K562 (cell line): ENCODE data around the gene CDX1. TPM values are rescaled to one million over a fixed set of nuclear protein-coding genes. Genes with fewer than 3 reads are reported as not detected.

Experiments
- ATAC-seq: fragments of 200-7000 bp; cut with Tn5 transposase; 3 replicates; pipeline ENCODE4 v1.9.1; 2020; ENCODE audit warnings: moderate library complexity
- BruUV-seq: library from RNA; stranded (reverse); fragments of 400-500 nt; replicated peaks from 2 replicates; lab custom pipeline; 2021; lab: Mats Ljungman, UMichigan
- CTCF ChIA-PET: fragments of 300-600 bp; formaldehyde crosslinking; extraction: SDS; loops from one replicate; lab custom pipeline; 2021; ENCODE audit warnings: low intra/inter-chr PET ratio; lab: Yijun Ruan, JAX
- POLR2A ChIA-PET: fragments of 300-600, 350-650 bp; sonication (Branson Sonifier 250); formaldehyde crosslinking; extraction: SDS; loops from one replicate; lab custom pipeline; 2021; ENCODE audit warnings: antibody characterized with exemption, inconsistent platforms; lab: Yijun Ruan, JAX
- DNase-seq, 4 experiments: peaks; one replicate each; pipeline versions ENCODE4 v3.0.0 to v3.0.0-alpha.2; 2011 to 2018; ENCODE audit warnings: low spot score in 3 of 4, mixed read lengths in 3 of 4; ENCODE audit errors: extremely low read depth in 1 of 4
- FAIRE-seq: peaks from 2 replicates; lab custom pipeline; 2011; peaks lifted over from hg19 to GRCh38; lab: Jason Lieb, UNC
- H2AFZ ChIP-seq: 2 replicates; pipeline ENCODE4 v1.6.0; 2011; ENCODE audit warnings: low read depth, low read length, control low read depth, inconsistent platforms
- H3K27ac ChIP-seq: fragments of 200-600 bp; 3 replicates; pipeline ENCODE4 v1.8.0; 2011; ENCODE audit warnings: low read depth, mild to moderate bottlenecking, control low read depth, inconsistent platforms, low read length, moderate library complexity, mixed read lengths; ENCODE audit errors: extremely low read depth
- H3K27me3 ChIP-seq, 2 experiments: fragments of 300-600 bp in 1 of 2; 2 replicates in 1 of 2; 3 replicates in 1 of 2; pipeline versions ENCODE4 v1.6.0 to v1.8.0; 2011; ENCODE audit warnings: inconsistent platforms in 2 of 2, low read length in 2 of 2, mild to moderate bottlenecking in 1 of 2, mixed read lengths in 1 of 2, moderate library complexity in 1 of 2; ENCODE audit not compliant: control insufficient read depth in 2 of 2, insufficient read depth in 2 of 2
- H3K36me3 ChIP-seq: fragments of 300-600 bp; 3 replicates; pipeline ENCODE4 v1.8.0; 2011; ENCODE audit warnings: mild to moderate bottlenecking, low read length, inconsistent platforms; ENCODE audit not compliant: control insufficient read depth, insufficient read depth
- H3K4me1 ChIP-seq, 2 experiments: fragments of 200-600 bp in 1 of 2; replicated peaks in 1 of 2; 2 replicates in 1 of 2; 3 replicates in 1 of 2; pipeline versions ENCODE4 v1.5.1 to v1.8.0; 2011; ENCODE audit warnings: inconsistent platforms in 2 of 2, low read length in 2 of 2, mild to moderate bottlenecking in 1 of 2, mixed read lengths in 1 of 2, moderate library complexity in 1 of 2; ENCODE audit not compliant: control insufficient read depth in 2 of 2, insufficient read depth in 2 of 2
- H3K4me2 ChIP-seq: 2 replicates; pipeline ENCODE4 v1.6.1; 2011; ENCODE audit warnings: low read length, control low read depth, inconsistent platforms, mixed read lengths; ENCODE audit not compliant: insufficient read depth
- H3K4me3 ChIP-seq: fragments of 200-600 bp; sonication (generic), shearing (Covaris generic); 2 replicates; pipeline ENCODE4 v1.5.1; 2016; ENCODE audit warnings: control low read depth, inconsistent platforms
- H3K79me2 ChIP-seq: fragments of 200-600 bp; 3 replicates; pipeline ENCODE4 v1.8.0; 2011; ENCODE audit warnings: low read length, inconsistent platforms; ENCODE audit not compliant: control insufficient read depth, insufficient read depth
- H3K9ac ChIP-seq, 2 experiments: 2 replicates each; pipeline versions ENCODE4 v1.6.0 to v1.6.1; 2011; ENCODE audit warnings: low read depth in 2 of 2, low read length in 2 of 2, control low read depth in 1 of 2, inconsistent platforms in 1 of 2, mild to moderate bottlenecking in 1 of 2, mixed read lengths in 1 of 2; ENCODE audit not compliant: insufficient read depth in 1 of 2
- H3K9me1 ChIP-seq: one replicate; pipeline ENCODE4 v1.6.0; 2011; ENCODE audit warnings: inconsistent platforms, mild to moderate bottlenecking, low read length, moderate library complexity; ENCODE audit not compliant: control insufficient read depth, insufficient read depth
- H3K9me3 ChIP-seq: replicated peaks from 2 replicates; pipeline ENCODE4 v1.5.1; 2011; ENCODE audit warnings: low read depth, low read length, inconsistent platforms; ENCODE audit not compliant: control insufficient read depth, insufficient read depth
- H4K20me1 ChIP-seq: replicated peaks from 2 replicates; pipeline ENCODE4 v1.6.1; 2011; ENCODE audit warnings: low read length, inconsistent platforms, mixed read lengths; ENCODE audit not compliant: control insufficient read depth, insufficient read depth
- BRCA1 ChIP-seq, 2 experiments: fragments of 450-650 bp in 1 of 2; sonication (generic) in 1 of 2; formaldehyde crosslinking in 1 of 2; IDR thresholded peaks; 2 replicates each; pipeline versions ENCODE4 v1.5.0 to v1.6.1; 2017 to 2020; ENCODE audit warnings: mild to moderate bottlenecking in 1 of 2, missing genetic modification reagents in 1 of 2
- BRD9 ChIP-seq: fragments of 450-650 bp; IDR thresholded peaks from 2 replicates; pipeline ENCODE4 v1.6.1; 2018; ENCODE audit warnings: low read depth; ENCODE audit not compliant: partially characterized antibody
- DMBX1 ChIP-seq: fragments of 250-450 bp; sonication (Bioruptor Pico); IDR thresholded peaks from 2 replicates; pipeline ENCODE4 v1.8.0; 2022; ENCODE audit warnings: inconsistent platforms, mild to moderate bottlenecking, moderate library complexity, borderline replicate concordance
- EP300 ChIP-seq: IDR thresholded peaks from 2 replicates; pipeline ENCODE4 v1.6.1; 2012; ENCODE audit warnings: low read length, improper control_type of control experiment
- ERF ChIP-seq: fragments of 450-650 bp; formaldehyde crosslinking; IDR thresholded peaks from 2 replicates; pipeline ENCODE4 v1.4.0; 2020; ENCODE audit warnings: mild to moderate bottlenecking, mixed read lengths
- HMG20B ChIP-seq: fragments of 250-450 bp; sonication (Bioruptor Pico); IDR thresholded peaks from 2 replicates; pipeline ENCODE4 v1.5.0; 2021; ENCODE audit warnings: mild to moderate bottlenecking
- LEF1 ChIP-seq: fragments of 450-650 bp; IDR thresholded peaks from 2 replicates; pipeline ENCODE4 v1.6.1; 2016; ENCODE audit warnings: mild to moderate bottlenecking
- MBD2 ChIP-seq: sonication (generic); IDR thresholded peaks from 2 replicates; pipeline ENCODE4 v1.6.1; 2016; ENCODE audit warnings: low read depth, borderline replicate concordance
- NFRKB ChIP-seq: fragments of 450-650 bp; IDR thresholded peaks from 2 replicates; pipeline ENCODE4 v1.6.1; 2016; ENCODE audit warnings: low read depth
- PKNOX1 ChIP-seq: fragments of 450-650 bp; IDR thresholded peaks from 2 replicates; pipeline ENCODE4 v1.6.1; 2016
- POLR3A ChIP-seq: IDR thresholded peaks from 2 replicates; pipeline ENCODE4 v1.6.1; 2011; ENCODE audit warnings: borderline replicate concordance, mild to moderate bottlenecking, moderate library complexity; ENCODE audit not compliant: insufficient read length, insufficient read depth; ENCODE audit errors: extremely low read depth
- SRSF7 ChIP-seq: fragments of 200-400 bp; formaldehyde crosslinking; optimal IDR thresholded peaks from 2 replicates; pipeline ENCODE3; 2017; ENCODE audit warnings: mild to moderate bottlenecking, low read depth, low read length
- TCF7 ChIP-seq: sonication (generic); IDR thresholded peaks from 2 replicates; pipeline ENCODE4 v1.6.1; 2016; ENCODE audit warnings: antibody characterized with exemption, borderline replicate concordance
- U2AF2 ChIP-seq: fragments of 200-400 bp; formaldehyde crosslinking; optimal IDR thresholded peaks from 2 replicates; pipeline ENCODE3; 2017; ENCODE audit warnings: low read depth, mild to moderate bottlenecking, low read length
- ZBTB12 ChIP-seq: fragments of 250-450 bp; sonication (Bioruptor Pico); IDR thresholded peaks from 2 replicates; pipeline ENCODE4 v1.4.0; 2020
- ZNF280A ChIP-seq: fragments of 450-650 bp; IDR thresholded peaks from 2 replicates; pipeline ENCODE4 v1.6.1; 2018; ENCODE audit warnings: mild to moderate bottlenecking, low read depth; ENCODE audit not compliant: partially characterized antibody
- ZNF639 ChIP-seq, 2 experiments: fragments of 200-800 bp in 1 of 2; sonication (Bioruptor generic) in 1 of 2; sonication (generic) in 1 of 2; formaldehyde crosslinking in 1 of 2; IDR thresholded peaks in 1 of 2; conservative IDR thresholded peaks in 1 of 2; 2 replicates each; pipeline versions ENCODE4 v1.5.0 to v1.6.1; 2016 to 2020; ENCODE audit warnings: missing compliant biosample characterization in 1 of 2, missing genetic modification characterization in 1 of 2, missing genetic modification reagents in 1 of 2
- WGBS: fragments of 100-300 bp; shearing (Covaris generic); methylation state at CpG from one replicate; pipeline ENCODE4 v1.1.6; 2016; ENCODE audit warnings: low coverage, mixed read lengths; ENCODE audit not compliant: insufficient coverage; ENCODE audit errors: missing lambda C conversion rate; 5-methylcytosine and 5-hydroxymethylcytosine counted together
- in situ Hi-C: fragments of 300-500 bp; cut with MboI; formaldehyde crosslinking; loops from 4 replicates; pipeline ENCODE4 v1.15.0; 2018; ENCODE audit warnings: inconsistent platforms, mixed read lengths
- intact Hi-C: fragments of 100-400 bp; cut with micrococcal nuclease; formaldehyde crosslinking; loops from 2 replicates; pipeline ENCODE4 v1.14.2; 2022
- polyA plus RNA-seq, 8 experiments: library from polyadenylated mRNA; depleted of rRNA in 4 of 8; stranded (reverse) in 5 of 8; unstranded in 3 of 8; fragments of >200 nt; fragmentation: Nextera tagmentation in 2 of 8; fragmentation: Illumina TruSeq in 1 of 8; extraction: Ambion mirVana in 2 of 8; extraction: Trizol in 1 of 8; gene quantifications; 2 replicates each; pipeline versions ENCODE4 v1.2.1 to v1.2.3, GENCODE V29; 2011 to 2014; ENCODE audit warnings: inconsistent platforms in 1 of 8, missing spikeins in 1 of 8
- total RNA-seq, 7 experiments: library from RNA; depleted of rRNA in 6 of 7; stranded (reverse); fragments of >200 nt in 6 of 7; fragmentation: Illumina TruSeq in 2 of 7; extraction: Trizol in 2 of 7; gene quantifications; 2 replicates each; pipeline versions ENCODE4 v1.2.1 to v1.2.3, GENCODE V29; 2011 to 2021; ENCODE audit warnings: low replicate concordance in 1 of 7

Gene CDX1
- total and polyA plus RNA-seq, 9 of the 15 experiments (the other 6 are each of a cell fraction or from before 2014, with no cell fraction given): 0.06 to 0.16 TPM; not detected in 7

GRCh38 chr5:150179019-150179620 is 12.5 kb downstream of the CDX1 start:
- no peaks in the 10 kb centered on the region for H3K9me3 ChIP-seq
- H3K36me3 ChIP-seq: no peaks in the 10 kb centered on the region
- ChIA-PET CTCF (no interaction called here), POLR2A (interaction anchor here (0.6 to 1.0 kb wide), 3 partner anchors 10 to 67 kb away, joined by 3 read pairs; no protein-coding TSS in a partner anchor)
- no TSS peak for BruUV-seq
- intact Hi-C loops: no loop called here
- no peak overlapping the region for H3K4me3 ChIP-seq
- no peak for FAIRE-seq
- no peak overlapping the region for H3K27ac ChIP-seq
- peaks cover 2 to 4% of the 10 kb centered on the region in 2 experiments; a peak in 3 of 5 replicates for H3K4me1 ChIP-seq
- WGBS: under 1% methylated on average over 7 of the region's 7 CpGs
- no peaks in the 10 kb centered on the region for H3K9me1 ChIP-seq
- H2AFZ ChIP-seq: no peak overlapping the region
- no peak for DNase-seq
- ATAC-seq: no peak
- no peaks in the 10 kb centered on the region for H3K79me2 ChIP-seq
- in situ Hi-C loops: no loop called here
- TF ChIP-seq BRCA1 (IDR thresholded peaks at IDR 0.05): no peak
- TF ChIP-seq BRCA1 (CRISPR knock-in tag; IDR thresholded peaks at IDR 0.05): no peak
- TF ChIP-seq ZBTB12: no peak
- TF ChIP-seq POLR3A: no peak
- TF ChIP-seq BRD9: no peak
- TF ChIP-seq MBD2: no peak
- TF ChIP-seq HMG20B (CRISPR knock-in tag): no peak
- no peak for TF ChIP-seq U2AF2
- no peak for TF ChIP-seq DMBX1 (CRISPR knock-in tag)
- TF ChIP-seq NFRKB: no peak
- TF ChIP-seq LEF1: no peak
- TF ChIP-seq TCF7: no peak
- no peak for TF ChIP-seq ZNF280A
- no peak for TF ChIP-seq EP300
- TF ChIP-seq ZNF639 (CRISPR knock-in tag; conservative IDR thresholded peaks at IDR 0.05 in 1 of 2, IDR thresholded peaks at IDR 0.05 in 1 of 2): no peak
- no peak for TF ChIP-seq SRSF7
- no peak for TF ChIP-seq ERF
- no peak for TF ChIP-seq PKNOX1
- H3K27me3 ChIP-seq: peaks cover 5 to 49% of the 10 kb centered on the region in 2 experiments
- H4K20me1 ChIP-seq: peaks cover 3% of the 10 kb centered on the region; the same call in 1 of the 2 replicates
- H3K9ac ChIP-seq: no peak overlapping the region
- H3K4me2 ChIP-seq: no peak overlapping the region
